Ovary (tissue), 9 donors: ENCODE data around the gene NT5M. TPM values are rescaled to one million over a fixed set of nuclear protein-coding genes. Genes with fewer than 3 reads are reported as not detected.

Source experiments
- DNase-seq, 5 donors: peaks; one replicate each; pipeline ENCODE4 v3.0.0-alpha.2; 2019 to 2020
- H3K27ac ChIP-seq, 2 donors: fragments of 200-600 bp; one replicate each; pipeline versions ENCODE4 v1.5.1 to v1.8.0; 2019 to 2022
- H3K27me3 ChIP-seq: fragments of 200-600 bp; one replicate; pipeline ENCODE4 v1.8.0; 2022
- H3K36me3 ChIP-seq: fragments of 200-600 bp; sonication (generic); one replicate; pipeline ENCODE4 v1.5.1; 2019
- H3K4me1 ChIP-seq: one replicate; pipeline ENCODE4 v1.8.1; 2013; ENCODE audit warnings: mild to moderate bottlenecking, moderate library complexity; ENCODE audit not compliant: insufficient read depth
- H3K4me3 ChIP-seq: fragments of 200-600 bp; sonication (generic); one replicate; pipeline ENCODE4 v1.5.1; 2017
- H3K9me3 ChIP-seq, 2 donors: fragments of 200-600 bp in 1 of 2; sonication (generic) in 1 of 2; one replicate each; pipeline versions ENCODE4 v1.5.1 to v1.8.1; 2013 to 2019; ENCODE audit warnings: mild to moderate bottlenecking in 1 of 2, moderate library complexity in 1 of 2
- EP300 ChIP-seq: sonication (generic); formaldehyde crosslinking; IDR thresholded peaks from one replicate; pipeline ENCODE4 v1.6.1; 2017; ENCODE audit warnings: antibody characterized with exemption
- POLR2A ChIP-seq: fragments of 450-650 bp; IDR thresholded peaks from one replicate; pipeline ENCODE4 v1.6.1; 2017; ENCODE audit warnings: antibody characterized with exemption, mild to moderate bottlenecking, moderate library complexity
- WGBS, 3 donors: extraction: QIAGEN DNeasy Blood & Tissue Kit in 1 of 3; methylation state at CpG; one replicate each; pipeline versions ENCODE4 v1.1.5 to v1.1.7; 2013 to 2017; 5-methylcytosine and 5-hydroxymethylcytosine counted together
- intact Hi-C, 4 donors: fragments of 100-400 bp; cut with DNase I; formaldehyde crosslinking; loops; one replicate each; pipeline versions ENCODE4 v1.11.0 to v1.15.1; 2022 to 2023
- polyA plus RNA-seq, 2 donors: library from polyadenylated mRNA; stranded (reverse); fragments of 200-250 nt in 1 of 2; fragments of 350-450 nt in 1 of 2; fragmentation: Illumina TruSeq in 1 of 2; extraction: RNeasy Lipid Tissue Mini Kit (QIAGEN cat#74804) in 1 of 2; gene quantifications; one replicate each; pipeline ENCODE4 v1.2.3, GENCODE V29; 2013 to 2014
- total RNA-seq, 7 donors: library from RNA; depleted of rRNA in 2 of 7; stranded (reverse); fragments of >200 nt in 2 of 7; fragmentation: NEBNext Ultra II Directional in 3 of 7; extraction: Animal tissue kit (Norgen Biotek cat#: 25700) in 3 of 7; gene quantifications; one replicate each; pipeline versions ENCODE4 v1.1.0 to v1.2.4, GENCODE V29; 2016 to 2023
- TF ChIP-seq, protein P1 (sequence below), 3 donors: fragments of 450-650 bp in 2 of 3; fragments of 200-600 bp in 1 of 3; IDR thresholded peaks; one replicate each; pipeline versions ENCODE4 v1.5.1 to v1.8.0; 2016 to 2022; ENCODE audit warnings: antibody characterized with exemption in 3 of 3, mild to moderate bottlenecking in 1 of 3
- donor health status: DM: no; HTN: no; CAD: no; lungs with moderate emphysema.
- donor health status: DM: no; HTN: no; CAD: no.
- donor health status: Bipolar disorder and iron deficiency.
- donor health status: DM: yes; HTN: yes; CAD: no.
- donor health status: DM: no; HTN: no; CAD: no.
- donor health status: DM: yes; HTN: yes; CAD: no.

The NT5M gene
- total and polyA plus RNA-seq, 9 donors: 0.53 to 6.6 (median 4.9) TPM

DNA sequence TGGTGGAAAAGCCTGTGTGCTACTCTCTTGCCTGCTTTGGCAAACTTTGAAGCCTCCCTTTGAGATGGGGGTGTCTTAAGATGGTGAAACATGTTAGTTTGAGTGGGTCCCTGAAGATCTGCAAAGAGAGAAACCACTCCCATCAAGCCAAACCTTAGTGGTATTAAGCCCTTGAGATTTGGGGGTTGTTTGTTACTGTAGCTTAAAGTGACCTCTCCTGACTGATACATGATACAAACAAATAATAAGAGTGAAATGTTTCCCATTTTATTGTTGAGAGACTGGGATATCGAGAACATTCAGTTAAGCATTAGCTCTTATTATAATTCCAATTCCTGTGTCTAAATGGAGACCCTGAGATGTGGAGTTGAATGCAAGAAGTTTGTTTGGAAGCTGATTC lies 63.1 kb downstream of the NT5M start:
- Histone ChIP-seq H3K27me3 (no peaks in the 10 kb centered on the region), H3K9me3 (peaks cover 0 to 4% of the 10 kb centered on the region in 2 donors), H3K4me1 (no peaks in the 10 kb centered on the region), H3K4me3 (no peak overlapping the region), H3K36me3 (no peaks in the 10 kb centered on the region), H3K27ac (no peak overlapping the region)
- TF ChIP-seq EP300: no peak
- TF ChIP-seq, protein P1, sequence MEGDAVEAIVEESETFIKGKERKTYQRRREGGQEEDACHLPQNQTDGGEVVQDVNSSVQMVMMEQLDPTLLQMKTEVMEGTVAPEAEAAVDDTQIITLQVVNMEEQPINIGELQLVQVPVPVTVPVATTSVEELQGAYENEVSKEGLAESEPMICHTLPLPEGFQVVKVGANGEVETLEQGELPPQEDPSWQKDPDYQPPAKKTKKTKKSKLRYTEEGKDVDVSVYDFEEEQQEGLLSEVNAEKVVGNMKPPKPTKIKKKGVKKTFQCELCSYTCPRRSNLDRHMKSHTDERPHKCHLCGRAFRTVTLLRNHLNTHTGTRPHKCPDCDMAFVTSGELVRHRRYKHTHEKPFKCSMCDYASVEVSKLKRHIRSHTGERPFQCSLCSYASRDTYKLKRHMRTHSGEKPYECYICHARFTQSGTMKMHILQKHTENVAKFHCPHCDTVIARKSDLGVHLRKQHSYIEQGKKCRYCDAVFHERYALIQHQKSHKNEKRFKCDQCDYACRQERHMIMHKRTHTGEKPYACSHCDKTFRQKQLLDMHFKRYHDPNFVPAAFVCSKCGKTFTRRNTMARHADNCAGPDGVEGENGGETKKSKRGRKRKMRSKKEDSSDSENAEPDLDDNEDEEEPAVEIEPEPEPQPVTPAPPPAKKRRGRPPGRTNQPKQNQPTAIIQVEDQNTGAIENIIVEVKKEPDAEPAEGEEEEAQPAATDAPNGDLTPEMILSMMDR (IDR thresholded peaks at IDR 0.05): no peak
- no peak for TF ChIP-seq POLR2A
- intact Hi-C loops: loop anchor here in 1 of 4 donors (2.0 kb wide), 1 partner anchor 33 kb away; no protein-coding TSS in a partner anchor
- DNase-seq: no peak
- WGBS, 3 donors: 84 to 92% (median 92%) methylated on average over 1 of the region's 1 CpG

DNA sequence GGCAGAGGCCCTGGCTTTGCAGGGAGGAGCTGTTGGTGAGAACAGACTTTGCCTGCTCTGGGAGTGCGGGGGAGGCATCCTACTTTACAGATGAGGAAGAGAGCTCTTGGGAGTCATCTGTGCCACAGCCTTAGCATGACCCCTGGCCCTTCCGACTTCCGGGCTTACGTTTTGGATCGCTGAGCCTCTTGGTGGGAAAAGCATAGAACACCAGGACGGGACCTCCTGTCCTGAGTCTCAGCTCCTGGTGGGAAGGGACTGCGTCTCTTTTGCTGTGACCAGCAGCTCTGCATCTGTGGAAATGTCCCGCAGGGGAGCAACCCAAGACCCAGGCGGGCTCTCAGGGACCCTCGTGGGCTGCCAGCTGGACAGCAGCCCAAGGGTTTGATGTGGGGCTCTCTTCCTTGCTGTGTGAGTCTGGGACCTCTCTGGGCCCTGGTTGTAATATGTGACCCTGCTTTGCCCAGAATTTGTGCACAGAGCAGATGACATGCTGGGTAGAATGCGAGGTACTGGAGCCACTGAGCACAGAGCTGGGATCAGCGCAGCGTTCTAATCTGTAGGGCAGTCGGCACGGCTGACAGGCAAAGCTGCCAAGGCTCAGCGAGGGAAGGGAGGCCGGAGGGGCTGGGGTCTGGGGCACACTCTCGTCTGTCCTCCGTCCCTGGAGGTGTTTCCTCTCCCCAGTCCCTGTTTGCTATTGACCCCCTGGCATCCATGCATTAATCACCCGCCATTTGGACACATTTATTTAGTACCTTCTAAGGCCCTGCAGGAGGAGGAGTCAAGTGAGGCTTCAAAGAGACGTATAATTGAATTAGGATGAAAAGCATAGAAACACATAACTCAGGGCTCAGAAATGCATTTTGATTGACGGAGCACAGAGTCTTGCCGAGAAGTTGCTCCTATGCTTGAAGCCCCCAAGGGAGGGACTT lies 64.0 kb downstream of the NT5M start:
- intact Hi-C loops: loop anchor here in 1 of 4 donors (2.0 kb wide), 1 partner anchor 32 kb away; no protein-coding TSS in a partner anchor
- no peak for DNase-seq
- Histone ChIP-seq H3K4me1 (no peaks in the 10 kb centered on the region), H3K27me3 (no peaks in the 10 kb centered on the region), H3K36me3 (no peaks in the 10 kb centered on the region), H3K4me3 (no peak overlapping the region), H3K27ac (no peak overlapping the region), H3K9me3 (peaks cover 0 to 4% of the 10 kb centered on the region in 2 donors)
- WGBS, 3 donors: 41 to 44% (median 43%) methylated on average over 23 of the region's 23 CpGs
- TF ChIP-seq, protein P1 (IDR thresholded peaks at IDR 0.05): no peak
- no peak for TF ChIP-seq POLR2A
- TF ChIP-seq EP300: no peak

DNA sequence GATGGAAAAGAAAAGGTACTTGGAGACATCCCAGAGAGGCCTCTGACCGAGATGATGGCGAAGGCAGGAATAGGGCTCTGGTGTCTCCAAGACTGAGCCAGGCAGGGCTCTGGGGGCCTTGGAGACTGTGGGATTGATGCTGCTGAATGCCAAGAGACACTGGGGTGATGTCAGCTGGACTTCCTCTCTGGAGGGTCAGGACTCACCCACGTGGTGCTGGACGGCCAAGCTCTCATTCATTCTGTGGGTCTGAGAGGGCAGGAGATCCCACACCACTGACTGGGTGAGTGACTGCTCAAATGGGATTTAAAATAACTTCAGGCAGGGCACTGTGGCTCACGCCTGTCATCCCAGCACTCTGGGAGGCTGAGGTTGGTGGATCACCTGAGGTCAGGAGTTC lies 64.8 kb downstream of the NT5M start:
- Histone ChIP-seq H3K27me3 (no peaks in the 10 kb centered on the region), H3K9me3 (peaks cover 0 to 4% of the 10 kb centered on the region in 2 donors), H3K4me1 (no peaks in the 10 kb centered on the region), H3K4me3 (no peak overlapping the region), H3K27ac (no peak overlapping the region), H3K36me3 (no peaks in the 10 kb centered on the region)
- 59 to 63% (median 62%) methylated on average over 5 of the region's 5 CpGs for WGBS, 3 donors
- TF ChIP-seq EP300 (no peak), POLR2A (no peak)
- TF ChIP-seq, protein P1 (IDR thresholded peaks at IDR 0.05): no peak
- intact Hi-C loops: loop anchor here in 1 of 4 donors (2.0 kb wide), 1 partner anchor 31 kb away; no protein-coding TSS in a partner anchor
- no peak for DNase-seq

DNA sequence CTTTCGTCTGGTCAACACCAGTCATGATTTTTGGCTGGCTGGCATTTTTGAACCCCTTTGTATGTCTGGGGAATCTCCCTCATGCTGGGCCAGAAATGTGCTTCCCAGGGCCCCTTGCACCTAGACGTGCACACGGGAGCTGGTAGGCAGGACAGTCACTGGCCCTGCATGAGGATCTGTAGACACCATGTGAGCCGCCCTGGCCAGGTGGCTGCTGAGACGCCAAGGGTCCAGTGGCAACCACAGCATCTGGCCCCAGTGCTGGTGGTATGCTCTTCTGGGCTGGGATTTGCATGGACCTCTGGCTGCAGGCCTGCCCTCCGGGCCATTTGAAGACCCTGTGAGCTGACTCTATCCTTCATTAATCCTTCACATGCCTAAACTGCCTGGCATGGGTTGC lies 67.5 kb downstream of the NT5M start:
- intact Hi-C loops: no loop called here
- WGBS, 3 donors: 88 to 91% (median 91%) methylated on average over 6 of the region's 6 CpGs
- Histone ChIP-seq H3K4me1 (no peaks in the 10 kb centered on the region), H3K27ac (no peak overlapping the region), H3K36me3 (no peaks in the 10 kb centered on the region), H3K4me3 (no peak overlapping the region), H3K9me3 (peaks cover 0 to 1% of the 10 kb centered on the region in 2 donors), H3K27me3 (no peaks in the 10 kb centered on the region)
- no peak for DNase-seq
- TF ChIP-seq, protein P1 (IDR thresholded peaks at IDR 0.05): no peak
- no peak for TF ChIP-seq EP300
- no peak for TF ChIP-seq POLR2A
